Astrocyte (in vitro differentiated cells and primary cell): Measurements from ENCODE around the gene GALNS. TPM values are rescaled to one million over a fixed set of nuclear protein-coding genes. Genes with fewer than 3 reads are reported as not detected.

ENCODE experiments used
- DNase-seq: peaks from one replicate; pipeline ENCODE4 v3.0.0-alpha.2; 2010; ENCODE audit warnings: low read depth
- FAIRE-seq: peaks from 2 replicates; lab custom pipeline; 2011; peaks lifted over from hg19 to GRCh38; lab: Jason Lieb, UNC
- H2AFZ ChIP-seq: 2 replicates; pipeline ENCODE4 v1.6.0; 2012; ENCODE audit warnings: low read depth, low read length, inconsistent platforms
- H3K27ac ChIP-seq: 2 replicates; pipeline ENCODE4 v1.5.1; 2011; ENCODE audit warnings: low read depth, low read length, inconsistent platforms
- H3K27me3 ChIP-seq: 2 replicates; pipeline ENCODE4 v1.6.0; 2011; ENCODE audit warnings: low read length, inconsistent platforms; ENCODE audit not compliant: insufficient read depth
- H3K36me3 ChIP-seq: 2 replicates; pipeline ENCODE4 v1.5.1; 2011; ENCODE audit warnings: low read length, inconsistent platforms; ENCODE audit not compliant: insufficient read depth
- H3K4me1 ChIP-seq: 2 replicates; pipeline ENCODE4 v1.5.1; 2011; ENCODE audit warnings: low read length, inconsistent platforms; ENCODE audit not compliant: insufficient read depth
- H3K4me2 ChIP-seq: 2 replicates; pipeline ENCODE4 v1.6.0; 2012; ENCODE audit warnings: low read length, inconsistent platforms
- H3K4me3 ChIP-seq: 2 replicates; pipeline ENCODE4 v1.5.1; 2011; ENCODE audit warnings: low read depth, mild to moderate bottlenecking, low read length, inconsistent platforms; ENCODE audit not compliant: insufficient read depth
- H3K79me2 ChIP-seq: 2 replicates; pipeline ENCODE4 v1.6.0; 2012; ENCODE audit warnings: mild to moderate bottlenecking, low read length, inconsistent platforms; ENCODE audit not compliant: insufficient read depth
- H3K9ac ChIP-seq: 2 replicates; pipeline ENCODE4 v1.6.0; 2012; ENCODE audit warnings: mild to moderate bottlenecking, low read length, inconsistent platforms
- H3K9me3 ChIP-seq: 2 replicates; pipeline ENCODE4 v1.5.1; 2012; ENCODE audit warnings: low read depth, mild to moderate bottlenecking, low read length, inconsistent platforms; ENCODE audit not compliant: insufficient read depth
- H4K20me1 ChIP-seq: 2 replicates; pipeline ENCODE4 v1.6.0; 2012; ENCODE audit warnings: low read length, inconsistent platforms; ENCODE audit not compliant: insufficient read depth
- H3K27ac Mint-ChIP-seq: one replicate; pipeline ENCODE4 v1.8.0; 2021; ENCODE audit warnings: mild to moderate bottlenecking, mixed read lengths; ENCODE audit not compliant: unreplicated experiment
- H3K27me3 Mint-ChIP-seq: one replicate; pipeline ENCODE4 v1.8.0; 2021; ENCODE audit warnings: low read depth, mixed read lengths; ENCODE audit not compliant: unreplicated experiment
- H3K36me3 Mint-ChIP-seq: one replicate; pipeline ENCODE4 v1.8.0; 2021; ENCODE audit warnings: low read depth, mixed read lengths; ENCODE audit not compliant: unreplicated experiment
- H3K4me1 Mint-ChIP-seq: one replicate; pipeline ENCODE4 v1.8.0; 2021; ENCODE audit warnings: low read depth, mixed read lengths; ENCODE audit not compliant: unreplicated experiment
- H3K4me3 Mint-ChIP-seq: one replicate; pipeline ENCODE4 v1.8.0; 2021; ENCODE audit warnings: mild to moderate bottlenecking, moderate library complexity, mixed read lengths; ENCODE audit not compliant: unreplicated experiment
- H3K9me3 Mint-ChIP-seq: one replicate; pipeline ENCODE4 v1.8.0; 2021; ENCODE audit warnings: mild to moderate bottlenecking, mixed read lengths; ENCODE audit not compliant: unreplicated experiment
- CTCF ChIP-seq: IDR thresholded peaks from 2 replicates; pipeline ENCODE4 v1.5.1; 2011; ENCODE audit warnings: low read depth, mild to moderate bottlenecking, inconsistent platforms, low read length, moderate library complexity; ENCODE audit not compliant: insufficient read depth
- EZH2 ChIP-seq: IDR thresholded peaks from 2 replicates; pipeline ENCODE4 v1.6.1; 2012; ENCODE audit warnings: mild to moderate bottlenecking, low read length, inconsistent platforms; ENCODE audit not compliant: insufficient read depth
- total RNA-seq: library from RNA; stranded (reverse); gene quantifications from 2 replicates; pipeline ENCODE4 v1.2.1, GENCODE V29; 2021

GALNS gene
- total RNA-seq, 1 donor from 2014 or later = 31.7 TPM

DNA sequence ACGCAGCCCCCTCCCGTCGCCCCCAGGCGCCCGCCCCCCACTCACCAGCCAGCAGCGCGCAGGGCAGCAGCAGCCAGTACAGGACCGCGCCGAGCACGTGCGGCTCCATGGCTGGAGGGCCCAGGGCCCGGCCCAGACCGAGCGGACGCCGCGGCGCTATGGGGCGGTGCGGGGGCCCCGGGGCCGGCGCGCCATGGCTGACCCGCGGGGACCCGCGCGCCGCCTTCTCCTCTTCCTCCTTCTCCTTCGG lies 72.0 kb downstream of the GALNS start:
- H3K9me3 Mint-ChIP-seq = no peaks in the 10 kb centered on the region
- TF ChIP-seq CTCF = no peak
- TF ChIP-seq EZH2 = no peak

DNA sequence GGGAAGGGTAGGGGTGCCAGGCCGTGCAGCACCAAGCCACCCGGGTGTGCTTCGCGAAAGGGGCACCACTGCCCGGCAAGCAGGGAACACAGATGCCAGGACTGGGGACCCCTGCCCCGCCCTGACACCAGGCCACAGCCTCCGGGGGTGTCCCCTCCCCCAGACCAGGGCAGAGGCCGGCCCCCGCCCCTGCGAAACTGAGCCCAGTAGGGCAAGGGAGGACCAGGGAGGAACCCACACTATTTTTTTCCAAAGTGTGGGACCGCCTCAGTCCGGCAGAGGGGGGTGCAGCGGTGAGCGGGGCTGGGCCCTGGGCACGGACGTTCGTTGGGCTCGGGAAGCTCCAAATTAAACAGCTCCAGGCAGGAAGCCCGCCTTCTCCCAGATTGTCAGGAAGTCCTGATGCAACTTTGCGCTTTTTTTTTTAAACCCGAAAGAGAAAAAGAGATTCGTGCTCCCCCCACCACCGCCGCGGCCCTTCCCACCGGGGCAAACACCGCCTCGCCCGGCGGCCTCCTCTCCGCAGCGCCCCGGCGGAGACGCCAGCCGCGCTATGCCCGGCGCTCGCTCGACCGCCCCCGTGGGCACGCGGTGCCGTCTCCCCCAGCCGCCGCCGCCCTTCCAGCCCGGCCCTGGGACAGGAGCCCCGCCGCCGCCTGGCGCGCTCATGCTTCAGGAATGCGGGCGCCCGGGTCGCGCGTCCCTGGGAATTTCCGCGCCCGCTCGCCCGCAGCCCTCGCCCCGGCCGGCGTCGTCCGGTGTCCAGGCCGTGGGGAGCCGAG lies 72.5 kb downstream of the GALNS start:
- no peak overlapping the region for H2AFZ ChIP-seq
- peaks cover 48% of the 10 kb centered on the region for H4K20me1 ChIP-seq
- peaks cover 55% of the 10 kb centered on the region for H3K79me2 ChIP-seq
- peak overlapping the region; percentile 93 for H3K9ac ChIP-seq
- H3K27ac ChIP-seq = peak overlapping the region; percentile 87
- H3K36me3 ChIP-seq = no peaks in the 10 kb centered on the region
- peak overlapping the region; percentile 88 for H3K27ac Mint-ChIP-seq
- H3K4me2 ChIP-seq = peak overlapping the region; percentile 93
- peaks cover 34% of the 10 kb centered on the region for H3K4me1 Mint-ChIP-seq
- H3K36me3 Mint-ChIP-seq = no peaks in the 10 kb centered on the region
- peaks cover 2% of the 10 kb centered on the region for H3K27me3 Mint-ChIP-seq
- H3K4me1 ChIP-seq = peaks cover 50% of the 10 kb centered on the region
- H3K9me3 Mint-ChIP-seq = no peaks in the 10 kb centered on the region
- no peak for FAIRE-seq
- peak; percentile 64 for DNase-seq
- H3K9me3 ChIP-seq = no peaks in the 10 kb centered on the region
- peak overlapping the region; percentile 80 for H3K4me3 ChIP-seq
- no peak for TF ChIP-seq EZH2
- TF ChIP-seq CTCF = peak; percentile 14
- H3K27me3 ChIP-seq = no peaks in the 10 kb centered on the region
- peak overlapping the region; percentile 83 for H3K4me3 Mint-ChIP-seq

More for the DNA sequence above, 72.0 kb downstream of the GALNS start:
- Mint-ChIP-seq H3K27me3 (peaks cover 2% of the 10 kb centered on the region), H3K27ac (no peak overlapping the region), H3K4me3 (no peak overlapping the region), H3K4me1 (peaks cover 32% of the 10 kb centered on the region), H3K36me3 (no peaks in the 10 kb centered on the region)
- Histone ChIP-seq H3K9ac (peak overlapping the region; percentile 93), H3K4me2 (peak overlapping the region; percentile 93), H3K4me1 (peaks cover 45% of the 10 kb centered on the region), H3K27me3 (no peaks in the 10 kb centered on the region), H3K9me3 (no peaks in the 10 kb centered on the region), H4K20me1 (peaks cover 43% of the 10 kb centered on the region), H2AFZ (no peak overlapping the region), H3K4me3 (peak overlapping the region; percentile 80), H3K27ac (peak overlapping the region; percentile 87), H3K79me2 (peaks cover 50% of the 10 kb centered on the region), H3K36me3 (no peaks in the 10 kb centered on the region)
- DNase-seq = no peak
- FAIRE-seq = no peak

- Histone ChIP-seq H3K9me3 (no peaks in the 10 kb centered on the region), H3K4me3 (peak overlapping the region; percentile 80), H3K79me2 (peaks cover 62% of the 10 kb centered on the region), H3K9ac (peak overlapping the region; percentile 93), H3K4me1 (peaks cover 53% of the 10 kb centered on the region), H3K27ac (peak overlapping the region; percentile 87), H3K4me2 (peak overlapping the region; percentile 93), H4K20me1 (peaks cover 55% of the 10 kb centered on the region), H2AFZ (peak overlapping the region; percentile 32), H3K36me3 (no peaks in the 10 kb centered on the region), H3K27me3 (no peaks in the 10 kb centered on the region)
- Mint-ChIP-seq H3K4me1 (peaks cover 37% of the 10 kb centered on the region), H3K4me3 (peak overlapping the region; percentile 83), H3K27ac (peak overlapping the region; percentile 86), H3K9me3 (no peaks in the 10 kb centered on the region), H3K36me3 (no peaks in the 10 kb centered on the region), H3K27me3 (peaks cover 2% of the 10 kb centered on the region)
- DNase-seq = no peak
- FAIRE-seq = no peak
- TF ChIP-seq EZH2 (no peak), CTCF (no peak)
These were observed 73.2 kb downstream of the GALNS start for GRCh38 chr16:88783391-88784073.
